ENCODE data around the gene NEGR1.

The NEGR1 gene

DNA sequence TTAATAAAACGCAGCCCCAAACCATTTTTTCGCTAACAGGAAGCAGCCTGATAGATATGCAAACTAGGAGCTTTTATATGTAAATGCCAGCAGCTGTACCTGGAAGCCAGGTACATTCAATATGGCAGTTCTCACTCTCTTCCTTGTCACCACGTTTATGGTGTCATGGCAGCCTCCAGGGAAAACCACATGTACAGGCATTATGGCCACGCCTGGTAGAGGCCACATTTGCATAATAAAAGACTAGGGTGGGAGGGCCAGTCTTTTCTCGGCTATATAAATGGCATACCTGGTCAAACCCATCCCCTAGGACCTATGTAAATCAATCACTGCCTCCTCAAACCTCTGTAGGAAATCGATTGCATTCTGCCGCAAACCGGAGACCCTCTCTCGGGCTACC lies 247.5 kb downstream of the NEGR1 start:
- H3K79me2 ChIP-seq (ENCODE audit: insufficient read depth, low read depth) = no peaks in the 10 kb centered on the region
- H3K9ac ChIP-seq = no peak overlapping the region
- H3K4me3 ChIP-seq (IDR thresholded peaks at IDR 0.05; ENCODE audit: insufficient read depth, low read depth, low read length) = no peak overlapping the region
- H4K20me1 ChIP-seq (ENCODE audit: insufficient read depth) = no peaks in the 10 kb centered on the region
- H3K27me3 ChIP-seq (ENCODE audit: insufficient read depth, low read depth) = no peaks in the 10 kb centered on the region
- H2AFZ ChIP-seq (ENCODE audit: low read depth) = no peak overlapping the region
- no peak overlapping the region for H3K4me2 ChIP-seq
- H3K36me3 ChIP-seq (ENCODE audit: insufficient read depth) = no peaks in the 10 kb centered on the region
- H3K27ac ChIP-seq = no peak overlapping the region
- H3K4me1 ChIP-seq (ENCODE audit: low read depth, poor library complexity, severe bottlenecking) = no peaks in the 10 kb centered on the region
- TF ChIP-seq, protein P1, sequence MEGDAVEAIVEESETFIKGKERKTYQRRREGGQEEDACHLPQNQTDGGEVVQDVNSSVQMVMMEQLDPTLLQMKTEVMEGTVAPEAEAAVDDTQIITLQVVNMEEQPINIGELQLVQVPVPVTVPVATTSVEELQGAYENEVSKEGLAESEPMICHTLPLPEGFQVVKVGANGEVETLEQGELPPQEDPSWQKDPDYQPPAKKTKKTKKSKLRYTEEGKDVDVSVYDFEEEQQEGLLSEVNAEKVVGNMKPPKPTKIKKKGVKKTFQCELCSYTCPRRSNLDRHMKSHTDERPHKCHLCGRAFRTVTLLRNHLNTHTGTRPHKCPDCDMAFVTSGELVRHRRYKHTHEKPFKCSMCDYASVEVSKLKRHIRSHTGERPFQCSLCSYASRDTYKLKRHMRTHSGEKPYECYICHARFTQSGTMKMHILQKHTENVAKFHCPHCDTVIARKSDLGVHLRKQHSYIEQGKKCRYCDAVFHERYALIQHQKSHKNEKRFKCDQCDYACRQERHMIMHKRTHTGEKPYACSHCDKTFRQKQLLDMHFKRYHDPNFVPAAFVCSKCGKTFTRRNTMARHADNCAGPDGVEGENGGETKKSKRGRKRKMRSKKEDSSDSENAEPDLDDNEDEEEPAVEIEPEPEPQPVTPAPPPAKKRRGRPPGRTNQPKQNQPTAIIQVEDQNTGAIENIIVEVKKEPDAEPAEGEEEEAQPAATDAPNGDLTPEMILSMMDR (conservative IDR thresholded peaks at IDR 0.05; ENCODE audit: low read depth, low read length) = no peak

DNA sequence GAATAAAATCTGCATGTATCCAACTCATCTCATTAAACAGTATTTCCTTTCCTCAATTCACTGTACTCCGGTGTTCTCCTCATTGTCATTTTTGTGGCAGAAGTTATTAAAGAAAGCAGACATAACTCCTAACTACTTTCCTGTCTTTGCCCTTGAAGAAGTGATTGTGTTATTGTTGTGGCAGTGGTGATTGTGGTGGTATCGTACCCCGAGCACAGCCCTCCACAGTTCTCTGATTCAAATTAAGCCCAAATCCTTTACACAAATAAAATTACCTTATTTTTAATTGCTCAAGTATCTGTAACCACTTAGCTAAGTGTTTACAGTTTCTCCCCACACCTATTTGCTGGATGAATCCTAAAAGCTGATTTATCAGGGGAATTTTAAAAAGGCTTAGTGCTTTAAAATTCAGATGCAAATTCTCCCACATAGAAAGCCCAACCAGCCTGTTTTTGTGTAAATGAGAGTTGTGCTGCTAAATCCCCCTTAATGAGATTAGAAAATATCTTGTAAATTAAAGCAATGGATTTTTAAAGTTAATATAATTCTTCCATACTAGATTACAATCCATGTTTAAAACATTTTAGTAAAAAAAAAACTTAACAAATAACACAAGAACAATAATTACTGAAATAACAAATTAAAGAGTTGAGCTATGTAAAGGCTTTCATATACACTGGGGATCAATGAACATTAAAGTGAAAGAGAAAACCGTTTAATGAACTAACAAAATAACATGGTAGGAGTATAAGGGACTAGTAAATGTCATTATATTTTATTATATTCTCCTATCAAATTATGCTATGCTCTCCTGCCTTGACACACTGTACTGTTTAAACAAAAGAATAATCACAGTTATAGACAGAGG lies 259.0 kb downstream of the NEGR1 start:
- no peaks in the 10 kb centered on the region for H3K36me3 ChIP-seq (ENCODE audit: insufficient read depth)
- H3K4me3 ChIP-seq (IDR thresholded peaks at IDR 0.05; ENCODE audit: insufficient read depth, low read depth, low read length) = no peak overlapping the region
- no peaks in the 10 kb centered on the region for H4K20me1 ChIP-seq (ENCODE audit: insufficient read depth)
- H2AFZ ChIP-seq (ENCODE audit: low read depth) = no peak overlapping the region
- H3K4me2 ChIP-seq = no peak overlapping the region
- H3K9ac ChIP-seq = no peak overlapping the region
- no peak overlapping the region for H3K27ac ChIP-seq
- H3K27me3 ChIP-seq (ENCODE audit: insufficient read depth, low read depth) = no peaks in the 10 kb centered on the region
- TF ChIP-seq, protein P1 (conservative IDR thresholded peaks at IDR 0.05; ENCODE audit: low read depth, low read length) = no peak
- H3K79me2 ChIP-seq (ENCODE audit: insufficient read depth, low read depth) = no peaks in the 10 kb centered on the region
- H3K4me1 ChIP-seq (ENCODE audit: low read depth, poor library complexity, severe bottlenecking) = no peaks in the 10 kb centered on the region

DNA sequence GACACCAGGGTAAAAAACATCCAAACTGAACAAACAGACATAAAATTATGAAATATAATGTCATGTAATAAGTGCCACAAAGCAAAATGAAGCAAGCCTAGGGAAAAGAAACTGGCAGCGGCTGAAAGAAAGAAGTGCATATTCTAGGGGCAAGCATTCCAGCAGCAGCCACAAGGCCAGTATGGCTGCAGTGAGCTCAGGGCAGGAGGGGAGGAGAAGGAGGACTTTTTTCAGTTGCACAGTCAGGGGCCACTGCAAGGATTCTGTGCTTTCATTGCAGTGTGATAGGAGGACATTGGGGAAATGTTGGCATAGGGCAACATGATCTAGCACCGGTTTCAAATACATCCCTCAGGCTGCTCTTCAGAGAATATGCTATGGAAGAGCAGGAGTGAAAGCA lies 263.8 kb downstream of the NEGR1 start:
- no peak overlapping the region for H3K27ac ChIP-seq
- TF ChIP-seq, protein P1 (conservative IDR thresholded peaks at IDR 0.05; ENCODE audit: low read depth, low read length) = no peak
- H4K20me1 ChIP-seq (ENCODE audit: insufficient read depth) = no peaks in the 10 kb centered on the region
- no peak overlapping the region for H3K9ac ChIP-seq
- H2AFZ ChIP-seq (ENCODE audit: low read depth) = no peak overlapping the region
- H3K4me3 ChIP-seq (IDR thresholded peaks at IDR 0.05; ENCODE audit: insufficient read depth, low read depth, low read length) = no peak overlapping the region
- H3K4me2 ChIP-seq = no peak overlapping the region
- no peaks in the 10 kb centered on the region for H3K27me3 ChIP-seq (ENCODE audit: insufficient read depth, low read depth)
- no peaks in the 10 kb centered on the region for H3K4me1 ChIP-seq (ENCODE audit: low read depth, poor library complexity, severe bottlenecking)
- H3K79me2 ChIP-seq (ENCODE audit: insufficient read depth, low read depth) = no peaks in the 10 kb centered on the region
- no peaks in the 10 kb centered on the region for H3K36me3 ChIP-seq (ENCODE audit: insufficient read depth)

DNA sequence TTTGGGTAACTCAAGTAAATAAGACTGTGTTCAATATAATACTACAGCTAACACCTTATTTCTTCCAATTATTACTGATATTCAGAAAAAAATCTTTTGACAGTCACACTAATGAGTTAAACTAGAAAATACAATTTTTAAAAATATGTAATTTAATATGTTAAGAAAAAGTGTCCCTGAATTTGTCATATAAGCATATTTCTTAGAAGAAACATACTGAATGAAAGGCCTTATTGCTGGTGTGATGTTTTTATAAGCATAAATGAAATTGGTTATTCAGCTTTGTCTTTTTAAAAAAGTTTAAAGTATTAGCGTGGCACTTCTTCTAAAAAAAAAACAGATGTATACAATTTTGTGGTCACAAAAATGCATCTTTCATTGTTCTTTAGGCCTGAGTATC lies 267.3 kb downstream of the NEGR1 start:
- H3K4me3 ChIP-seq (IDR thresholded peaks at IDR 0.05; ENCODE audit: insufficient read depth, low read depth, low read length) = no peak overlapping the region
- no peak overlapping the region for H3K4me2 ChIP-seq
- TF ChIP-seq, protein P1 (conservative IDR thresholded peaks at IDR 0.05; ENCODE audit: low read depth, low read length) = no peak
- H2AFZ ChIP-seq (ENCODE audit: low read depth) = no peak overlapping the region
- H3K27me3 ChIP-seq (ENCODE audit: insufficient read depth, low read depth) = no peaks in the 10 kb centered on the region
- H3K9ac ChIP-seq = no peak overlapping the region
- H3K36me3 ChIP-seq (ENCODE audit: insufficient read depth) = no peaks in the 10 kb centered on the region
- H3K4me1 ChIP-seq (ENCODE audit: low read depth, poor library complexity, severe bottlenecking) = peaks cover 4% of the 10 kb centered on the region
- no peaks in the 10 kb centered on the region for H4K20me1 ChIP-seq (ENCODE audit: insufficient read depth)
- H3K27ac ChIP-seq = no peak overlapping the region
- no peaks in the 10 kb centered on the region for H3K79me2 ChIP-seq (ENCODE audit: insufficient read depth, low read depth)

Measured in KMS-11 (cell line).